HepG2 (cell line): Measurements from ENCODE around the gene PNPLA3. TPM values are rescaled to one million over a fixed set of nuclear protein-coding genes. Genes with fewer than 3 reads are reported as not detected.
A peak's percentile ranks its signal among the peaks of the same experiment; 100 is the strongest.

Experiments
- ATAC-seq: fragments of 200-7000 bp; cut with Tn5 transposase; 3 replicates; pipeline ENCODE4 v1.9.1; 2020; ENCODE audit warnings: mild to moderate bottlenecking, moderate library complexity
- BruUV-seq: library from RNA; stranded (reverse); fragments of 400-500 nt; replicated peaks from 2 replicates; lab custom pipeline; 2021; lab: Mats Ljungman, UMichigan
- CTCF ChIA-PET: fragments of 300-600 bp; formaldehyde crosslinking; extraction: SDS; loops from one replicate; lab custom pipeline; 2021; ENCODE audit warnings: low total read pairs, inconsistent platforms, low intra/inter-chr PET ratio; lab: Yijun Ruan, JAX
- POLR2A ChIA-PET: fragments of 350-600 bp; sonication (Branson Sonifier 250); formaldehyde crosslinking; loops from one replicate; lab custom pipeline; 2020; ENCODE audit warnings: antibody characterized with exemption, inconsistent platforms; lab: Yijun Ruan, JAX
- DNase-seq: peaks from one replicate; pipeline ENCODE4 v3.0.0-alpha.2; 2015; ENCODE audit warnings: low spot score
- FAIRE-seq: peaks from 3 replicates; lab custom pipeline; 2011; peaks lifted over from hg19 to GRCh38; lab: Jason Lieb, UNC
- H2AFZ ChIP-seq: one replicate; pipeline ENCODE4 v1.6.1; 2011; ENCODE audit warnings: low read length, inconsistent platforms
- H3K27ac ChIP-seq: fragments of 300-600 bp; 3 replicates; pipeline ENCODE4 v1.8.0; 2011; ENCODE audit warnings: mixed run types, mild to moderate bottlenecking, mixed read lengths, low read length, inconsistent platforms; ENCODE audit not compliant: insufficient read depth; ENCODE audit errors: extremely low read length
- H3K27me3 ChIP-seq, 2 experiments: fragments of 200-600 bp in 1 of 2; 2 replicates in 1 of 2; 3 replicates in 1 of 2; pipeline versions ENCODE4 v1.6.0 to v1.8.0; 2011; ENCODE audit warnings: low read length in 2 of 2, mild to moderate bottlenecking in 2 of 2, moderate library complexity in 2 of 2, inconsistent platforms in 1 of 2; ENCODE audit not compliant: insufficient read depth in 2 of 2, control insufficient read depth in 1 of 2
- H3K36me3 ChIP-seq, 2 experiments: fragments of 200-600 bp in 1 of 2; replicated peaks in 1 of 2; 2 replicates in 1 of 2; 3 replicates in 1 of 2; pipeline versions ENCODE4 v1.5.1 to v1.8.0; 2011; ENCODE audit warnings: low read length in 2 of 2, inconsistent platforms in 1 of 2; ENCODE audit not compliant: insufficient read depth in 2 of 2, control insufficient read depth in 1 of 2
- H3K4me1 ChIP-seq: 2 replicates; pipeline ENCODE4 v1.5.1; 2012; ENCODE audit warnings: low read length, inconsistent platforms; ENCODE audit not compliant: insufficient read depth
- H3K4me2 ChIP-seq: 2 replicates; pipeline ENCODE4 v1.6.0; 2011; ENCODE audit warnings: low read depth, low read length, inconsistent platforms
- H3K4me3 ChIP-seq, 3 experiments: fragments of 200-600 bp in 1 of 3; sonication (generic), shearing (Covaris generic) in 1 of 3; replicated peaks in 1 of 3; 2 replicates each; pipeline ENCODE4 v1.5.1; 2011 to 2016; ENCODE audit warnings: low read length in 3 of 3, inconsistent platforms in 2 of 3, low read depth in 2 of 3, mild to moderate bottlenecking in 2 of 3, control low read depth in 1 of 3, mixed read lengths in 1 of 3; ENCODE audit not compliant: insufficient read depth in 1 of 3
- H3K79me2 ChIP-seq: one replicate; pipeline ENCODE4 v1.6.1; 2011; ENCODE audit warnings: low read length, inconsistent platforms; ENCODE audit not compliant: insufficient read depth
- H3K9ac ChIP-seq: 2 replicates; pipeline ENCODE4 v1.6.0; 2011; ENCODE audit warnings: mild to moderate bottlenecking, low read depth, low read length, inconsistent platforms; ENCODE audit not compliant: insufficient read depth
- H3K9me3 ChIP-seq: 2 replicates; pipeline ENCODE4 v1.5.1; 2012; ENCODE audit warnings: mild to moderate bottlenecking, low read length
- H4K20me1 ChIP-seq: 2 replicates; pipeline ENCODE4 v1.6.0; 2011; ENCODE audit warnings: inconsistent platforms, mild to moderate bottlenecking, low read length, moderate library complexity; ENCODE audit not compliant: insufficient read depth
- CTCF ChIP-seq: sonication (generic); formaldehyde crosslinking; IDR thresholded peaks from 2 replicates; pipeline ENCODE4 v1.5.0; 2020; ENCODE audit warnings: mild to moderate bottlenecking, missing genetic modification reagents, moderate library complexity
- PCBP1 ChIP-seq: fragments of 200-400 bp; formaldehyde crosslinking; IDR thresholded peaks from 2 replicates; pipeline ENCODE4 v1.6.1; 2017; ENCODE audit warnings: mild to moderate bottlenecking, low read depth, low read length, borderline replicate concordance
- STAG1 ChIP-seq: sonication (generic); formaldehyde crosslinking; IDR thresholded peaks from 2 replicates; pipeline ENCODE4 v1.4.0; 2020; ENCODE audit warnings: missing genetic modification reagents
- ZNF263 ChIP-seq: sonication (generic); formaldehyde crosslinking; IDR thresholded peaks from 2 replicates; pipeline ENCODE4 v1.4.0; 2020; ENCODE audit warnings: missing genetic modification reagents
- WGBS: methylation state at CpG from one replicate; pipeline ENCODE4 v1.1.6; 2017; ENCODE audit warnings: low lambda C conversion rate; 5-methylcytosine and 5-hydroxymethylcytosine counted together
- in situ Hi-C: cut with HindIII; loops from 2 replicates; pipeline ENCODE4 v1.10.0; 2017; ENCODE audit warnings: low pct_unique_long_range_greater_than_20kb; ENCODE audit not compliant: extremely low pct_ligation_motif_present
- intact Hi-C: fragments of 100-400 bp; cut with micrococcal nuclease; formaldehyde crosslinking; loops from one replicate; pipeline ENCODE4 v1.10.0; 2022; ENCODE audit not compliant: unreplicated experiment
- polyA plus RNA-seq, 8 experiments: library from polyadenylated mRNA; depleted of rRNA in 3 of 8; stranded (reverse) in 7 of 8; unstranded in 1 of 8; fragments of >200 nt; fragmentation: Illumina TruSeq in 4 of 8; extraction: Trizol in 4 of 8; gene quantifications; 2 replicates each; pipeline versions ENCODE4 v1.2.1 to v1.2.3, GENCODE V29; 2011 to 2016; ENCODE audit warnings: low read depth in 4 of 8, missing spikeins in 1 of 8, mixed read lengths in 1 of 8; ENCODE audit not compliant: insufficient read depth in 1 of 8
- total RNA-seq, 5 experiments: library from RNA; depleted of rRNA; stranded (reverse); fragments of >200 nt; fragmentation: Illumina TruSeq; extraction: Trizol; gene quantifications; 2 replicates each; pipeline ENCODE4 v1.2.3, GENCODE V29; 2016; ENCODE audit warnings: low read depth in 1 of 5
- TF ChIP-seq, protein P1 (sequence below), 2 experiments: fragments of 450-650 bp in 1 of 2; sonication (generic) in 1 of 2; formaldehyde crosslinking in 1 of 2; IDR thresholded peaks; 2 replicates each; pipeline versions ENCODE4 v1.6.1 to v1.8.0; 2016 to 2022; ENCODE audit warnings: antibody characterized with exemption in 1 of 2, mild to moderate bottlenecking in 1 of 2, missing genetic modification reagents in 1 of 2
- TF ChIP-seq, protein P2 (sequence below): sonication (generic); formaldehyde crosslinking; IDR thresholded peaks from 2 replicates; pipeline ENCODE4 v1.4.0; 2020; ENCODE audit warnings: missing genetic modification reagents

PNPLA3 gene
- total and polyA plus RNA-seq, 2 of the 13 experiments (the other 11 are each of a cell fraction or from before 2014, with no cell fraction given): 16.9 to 19.8 TPM

GRCh38 chr22:43884600-43885318 lies 38.8 kb upstream of the PNPLA3 start:
- Histone ChIP-seq H3K27me3 (no peaks in the 10 kb centered on the region; a peak in 2 of 5 replicates), H2AFZ (no peak overlapping the region), H3K4me1 (no peaks in the 10 kb centered on the region), H4K20me1 (no peaks in the 10 kb centered on the region), H3K79me2 (no peaks in the 10 kb centered on the region), H3K36me3 (no peaks in the 10 kb centered on the region), H3K4me3 (no peak overlapping the region), H3K9ac (no peak overlapping the region), H3K9me3 (no peaks in the 10 kb centered on the region), H3K27ac (no peak overlapping the region), H3K4me2 (no peak overlapping the region)
- 50% methylated on average over 4 of the region's 18 CpGs for WGBS
- DNase-seq (no peak), FAIRE-seq (no peak), ATAC-seq (peak; percentile 54)
- BruUV-seq: no TSS peak
- ChIA-PET POLR2A (interaction anchor here (0.6 kb wide), 1 partner anchor 139 kb away, joined by 3 read pairs; no protein-coding TSS in a partner anchor), CTCF (interaction anchor here (1.1 kb wide), 1 partner anchor 61 kb away, joined by 4 read pairs; no protein-coding TSS in a partner anchor)
- intact Hi-C loops: no loop called here
- in situ Hi-C loops: loop anchor here (25.0 kb wide), 1 partner anchor 753 kb away; no protein-coding TSS in a partner anchor
- TF ChIP-seq, protein P1, sequence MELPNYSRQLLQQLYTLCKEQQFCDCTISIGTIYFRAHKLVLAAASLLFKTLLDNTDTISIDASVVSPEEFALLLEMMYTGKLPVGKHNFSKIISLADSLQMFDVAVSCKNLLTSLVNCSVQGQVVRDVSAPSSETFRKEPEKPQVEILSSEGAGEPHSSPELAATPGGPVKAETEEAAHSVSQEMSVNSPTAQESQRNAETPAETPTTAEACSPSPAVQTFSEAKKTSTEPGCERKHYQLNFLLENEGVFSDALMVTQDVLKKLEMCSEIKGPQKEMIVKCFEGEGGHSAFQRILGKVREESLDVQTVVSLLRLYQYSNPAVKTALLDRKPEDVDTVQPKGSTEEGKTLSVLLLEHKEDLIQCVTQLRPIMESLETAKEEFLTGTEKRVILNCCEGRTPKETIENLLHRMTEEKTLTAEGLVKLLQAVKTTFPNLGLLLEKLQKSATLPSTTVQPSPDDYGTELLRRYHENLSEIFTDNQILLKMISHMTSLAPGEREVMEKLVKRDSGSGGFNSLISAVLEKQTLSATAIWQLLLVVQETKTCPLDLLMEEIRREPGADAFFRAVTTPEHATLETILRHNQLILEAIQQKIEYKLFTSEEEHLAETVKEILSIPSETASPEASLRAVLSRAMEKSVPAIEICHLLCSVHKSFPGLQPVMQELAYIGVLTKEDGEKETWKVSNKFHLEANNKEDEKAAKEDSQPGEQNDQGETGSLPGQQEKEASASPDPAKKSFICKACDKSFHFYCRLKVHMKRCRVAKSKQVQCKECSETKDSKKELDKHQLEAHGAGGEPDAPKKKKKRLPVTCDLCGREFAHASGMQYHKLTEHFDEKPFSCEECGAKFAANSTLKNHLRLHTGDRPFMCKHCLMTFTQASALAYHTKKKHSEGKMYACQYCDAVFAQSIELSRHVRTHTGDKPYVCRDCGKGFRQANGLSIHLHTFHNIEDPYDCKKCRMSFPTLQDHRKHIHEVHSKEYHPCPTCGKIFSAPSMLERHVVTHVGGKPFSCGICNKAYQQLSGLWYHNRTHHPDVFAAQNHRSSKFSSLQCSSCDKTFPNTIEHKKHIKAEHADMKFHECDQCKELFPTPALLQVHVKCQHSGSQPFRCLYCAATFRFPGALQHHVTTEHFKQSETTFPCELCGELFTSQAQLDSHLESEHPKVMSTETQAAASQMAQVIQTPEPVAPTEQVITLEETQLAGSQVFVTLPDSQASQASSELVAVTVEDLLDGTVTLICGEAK (IDR thresholded peaks at IDR 0.05): no peak
- TF ChIP-seq, protein P1 (CRISPR knock-in tag; IDR thresholded peaks at IDR 0.05): no peak
- TF ChIP-seq CTCF (CRISPR knock-in tag) (peak; percentile 74), ZNF263 (CRISPR knock-in tag) (peak; percentile 77), STAG1 (CRISPR knock-in tag) (peak; percentile 46), PCBP1 (0 out of 2 replicates have a peak, but pooled peaks have one; percentile 39)
- TF ChIP-seq, protein P2, sequence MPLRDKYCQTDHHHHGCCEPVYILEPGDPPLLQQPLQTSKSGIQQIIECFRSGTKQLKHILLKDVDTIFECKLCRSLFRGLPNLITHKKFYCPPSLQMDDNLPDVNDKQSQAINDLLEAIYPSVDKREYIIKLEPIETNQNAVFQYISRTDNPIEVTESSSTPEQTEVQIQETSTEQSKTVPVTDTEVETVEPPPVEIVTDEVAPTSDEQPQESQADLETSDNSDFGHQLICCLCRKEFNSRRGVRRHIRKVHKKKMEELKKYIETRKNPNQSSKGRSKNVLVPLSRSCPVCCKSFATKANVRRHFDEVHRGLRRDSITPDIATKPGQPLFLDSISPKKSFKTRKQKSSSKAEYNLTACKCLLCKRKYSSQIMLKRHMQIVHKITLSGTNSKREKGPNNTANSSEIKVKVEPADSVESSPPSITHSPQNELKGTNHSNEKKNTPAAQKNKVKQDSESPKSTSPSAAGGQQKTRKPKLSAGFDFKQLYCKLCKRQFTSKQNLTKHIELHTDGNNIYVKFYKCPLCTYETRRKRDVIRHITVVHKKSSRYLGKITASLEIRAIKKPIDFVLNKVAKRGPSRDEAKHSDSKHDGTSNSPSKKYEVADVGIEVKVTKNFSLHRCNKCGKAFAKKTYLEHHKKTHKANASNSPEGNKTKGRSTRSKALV: 0 out of 2 replicates have a peak, but pooled peaks have one; percentile 42
